WTC11 (cell line): ENCODE results near the gene LPIN3. TPM values are rescaled to one million over a fixed set of nuclear protein-coding genes. Genes with fewer than 3 reads are reported as not detected.

Experiments used
- ATAC-seq: fragments of 200-7000 bp; cut with Tn5 transposase; 2 replicates; pipeline ENCODE4 v1.10.0; 2021; ENCODE audit warnings: mild to moderate bottlenecking, moderate library complexity
- CTCF ChIA-PET: fragments of 300-600 bp; sonication (Branson Sonifier 250); formaldehyde crosslinking; loops from one replicate; lab custom pipeline; 2021; ENCODE audit warnings: antibody characterized with exemption; lab: Charles Lee
- POLR2A ChIA-PET: fragments of 350-600 bp; sonication (Branson Sonifier 250); formaldehyde crosslinking; loops from one replicate; lab custom pipeline; 2021; ENCODE audit warnings: antibody characterized with exemption; lab: Charles Lee
- DNase-seq: peaks from one replicate; pipeline ENCODE4 v3.0.0; 2021; ENCODE audit warnings: low spot score
- H3K27ac Mint-ChIP-seq: 2 replicates; pipeline ENCODE4 v1.8.0; 2021; ENCODE audit warnings: mixed read lengths
- H3K27me3 Mint-ChIP-seq: 2 replicates; pipeline ENCODE4 v1.8.0; 2021; ENCODE audit warnings: low read depth, mild to moderate bottlenecking, moderate library complexity, mixed read lengths
- H3K36me3 Mint-ChIP-seq: 2 replicates; pipeline ENCODE4 v1.8.0; 2021; ENCODE audit warnings: mixed read lengths
- H3K4me1 Mint-ChIP-seq: 2 replicates; pipeline ENCODE4 v1.8.0; 2022; ENCODE audit warnings: mixed read lengths
- H3K4me3 Mint-ChIP-seq: 2 replicates; pipeline ENCODE4 v1.8.0; 2021; ENCODE audit warnings: mild to moderate bottlenecking, moderate library complexity, mixed read lengths
- H3K9me3 Mint-ChIP-seq: 2 replicates; pipeline ENCODE4 v1.8.0; 2021; ENCODE audit warnings: mixed read lengths
- ELF4 ChIP-seq: sonication (generic); formaldehyde crosslinking; IDR thresholded peaks from 2 replicates; pipeline ENCODE4 v1.8.1; 2022; ENCODE audit warnings: low read depth, mild to moderate bottlenecking, moderate library complexity, missing genetic modification reagents
- GABPB1 ChIP-seq: sonication (generic); formaldehyde crosslinking; IDR thresholded peaks from 2 replicates; pipeline ENCODE4 v1.8.1; 2023; ENCODE audit warnings: mild to moderate bottlenecking, missing genetic modification reagents
- GTF2I ChIP-seq: fragments of 250-450 bp; sonication (Bioruptor Pico); conservative IDR thresholded peaks from 2 replicates; pipeline ENCODE4 v1.4.0; 2021; ENCODE audit warnings: mild to moderate bottlenecking
- NR2C2 ChIP-seq: sonication (generic); formaldehyde crosslinking; IDR thresholded peaks from 2 replicates; pipeline ENCODE4 v1.8.0; 2022; ENCODE audit warnings: mild to moderate bottlenecking, missing genetic modification reagents
- NR3C1 ChIP-seq: sonication (generic); formaldehyde crosslinking; conservative IDR thresholded peaks from 2 replicates; pipeline ENCODE4 v1.8.1; 2023; ENCODE audit warnings: low read depth, mild to moderate bottlenecking, missing genetic modification reagents
- SP1 ChIP-seq: sonication (generic); formaldehyde crosslinking; conservative IDR thresholded peaks from 2 replicates; pipeline ENCODE4 v1.8.1; 2022; ENCODE audit warnings: missing genetic modification reagents
- ZNF219 ChIP-seq: sonication (generic); formaldehyde crosslinking; IDR thresholded peaks from 2 replicates; pipeline ENCODE4 v1.8.0; 2023; ENCODE audit warnings: missing genetic modification reagents, mild to moderate bottlenecking, borderline replicate concordance
- ZNF671 ChIP-seq: fragments of 250-450 bp; sonication (Bioruptor Pico); IDR thresholded peaks from 2 replicates; pipeline ENCODE4 v1.8.0; 2021; ENCODE audit warnings: mild to moderate bottlenecking
- total RNA-seq: library from RNA; stranded (reverse); gene quantifications from 3 replicates; pipeline ENCODE4 v1.2.3, GENCODE V29; 2021
- TF ChIP-seq, protein P1 (sequence below): sonication (generic); formaldehyde crosslinking; IDR thresholded peaks from 2 replicates; pipeline ENCODE4 v1.8.1; 2023; ENCODE audit warnings: mild to moderate bottlenecking, moderate library complexity, missing genetic modification reagents
- TF ChIP-seq, protein P2 (sequence below): sonication (generic); formaldehyde crosslinking; IDR thresholded peaks from 2 replicates; pipeline ENCODE4 v1.8.0; 2022; ENCODE audit warnings: missing genetic modification reagents

Gene LPIN3
- total RNA-seq, 1 experiment from 2014 or later: 7.9 TPM

DNA sequence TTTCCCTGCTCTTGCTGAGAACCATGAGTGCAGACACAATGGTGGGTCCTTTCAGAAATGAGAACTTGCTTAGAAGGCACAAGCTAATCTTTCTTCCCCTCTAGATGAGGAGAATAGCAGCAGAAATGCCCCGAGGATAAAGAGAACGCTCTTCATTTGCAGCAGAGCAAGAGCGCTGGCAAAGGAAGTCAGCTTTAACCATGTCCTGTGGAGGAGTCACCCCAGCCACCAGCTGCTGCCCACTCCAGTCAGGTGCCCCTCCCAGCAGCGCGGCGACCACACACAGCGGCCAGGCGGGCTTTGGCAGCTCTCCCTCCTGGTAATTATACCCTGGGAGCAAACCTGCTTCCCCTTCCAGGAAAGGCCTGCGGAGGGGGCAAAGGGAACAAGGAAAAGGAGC, 68.4 kb downstream of the LPIN3 start:
- Mint-ChIP-seq H3K9me3 (no peaks in the 10 kb centered on the region), H3K36me3 (peaks cover 75% of the 10 kb centered on the region), H3K27me3 (no peaks in the 10 kb centered on the region), H3K4me1 (no peaks in the 10 kb centered on the region), H3K27ac (no peak overlapping the region), H3K4me3 (no peak overlapping the region)
- ATAC-seq: no peak
- TF ChIP-seq GTF2I (CRISPR knock-in tag) (no peak), NR2C2 (CRISPR knock-in tag) (no peak), ZNF671 (CRISPR knock-in tag) (no peak), ELF4 (CRISPR knock-in tag) (no peak), SP1 (CRISPR knock-in tag) (no peak), ZNF219 (CRISPR knock-in tag) (no peak), GABPB1 (CRISPR knock-in tag) (no peak), NR3C1 (CRISPR knock-in tag) (no peak)
- TF ChIP-seq, protein P1, sequence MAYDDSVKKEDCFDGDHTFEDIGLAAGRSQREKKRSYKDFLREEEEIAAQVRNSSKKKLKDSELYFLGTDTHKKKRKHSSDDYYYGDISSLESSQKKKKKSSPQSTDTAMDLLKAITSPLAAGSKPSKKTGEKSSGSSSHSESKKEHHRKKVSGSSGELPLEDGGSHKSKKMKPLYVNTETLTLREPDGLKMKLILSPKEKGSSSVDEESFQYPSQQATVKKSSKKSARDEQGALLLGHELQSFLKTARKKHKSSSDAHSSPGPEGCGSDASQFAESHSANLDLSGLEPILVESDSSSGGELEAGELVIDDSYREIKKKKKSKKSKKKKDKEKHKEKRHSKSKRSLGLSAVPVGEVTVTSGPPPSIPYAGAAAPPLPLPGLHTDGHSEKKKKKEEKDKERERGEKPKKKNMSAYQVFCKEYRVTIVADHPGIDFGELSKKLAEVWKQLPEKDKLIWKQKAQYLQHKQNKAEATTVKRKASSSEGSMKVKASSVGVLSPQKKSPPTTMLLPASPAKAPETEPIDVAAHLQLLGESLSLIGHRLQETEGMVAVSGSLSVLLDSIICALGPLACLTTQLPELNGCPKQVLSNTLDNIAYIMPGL (CRISPR knock-in tag): no peak
- TF ChIP-seq, protein P2, sequence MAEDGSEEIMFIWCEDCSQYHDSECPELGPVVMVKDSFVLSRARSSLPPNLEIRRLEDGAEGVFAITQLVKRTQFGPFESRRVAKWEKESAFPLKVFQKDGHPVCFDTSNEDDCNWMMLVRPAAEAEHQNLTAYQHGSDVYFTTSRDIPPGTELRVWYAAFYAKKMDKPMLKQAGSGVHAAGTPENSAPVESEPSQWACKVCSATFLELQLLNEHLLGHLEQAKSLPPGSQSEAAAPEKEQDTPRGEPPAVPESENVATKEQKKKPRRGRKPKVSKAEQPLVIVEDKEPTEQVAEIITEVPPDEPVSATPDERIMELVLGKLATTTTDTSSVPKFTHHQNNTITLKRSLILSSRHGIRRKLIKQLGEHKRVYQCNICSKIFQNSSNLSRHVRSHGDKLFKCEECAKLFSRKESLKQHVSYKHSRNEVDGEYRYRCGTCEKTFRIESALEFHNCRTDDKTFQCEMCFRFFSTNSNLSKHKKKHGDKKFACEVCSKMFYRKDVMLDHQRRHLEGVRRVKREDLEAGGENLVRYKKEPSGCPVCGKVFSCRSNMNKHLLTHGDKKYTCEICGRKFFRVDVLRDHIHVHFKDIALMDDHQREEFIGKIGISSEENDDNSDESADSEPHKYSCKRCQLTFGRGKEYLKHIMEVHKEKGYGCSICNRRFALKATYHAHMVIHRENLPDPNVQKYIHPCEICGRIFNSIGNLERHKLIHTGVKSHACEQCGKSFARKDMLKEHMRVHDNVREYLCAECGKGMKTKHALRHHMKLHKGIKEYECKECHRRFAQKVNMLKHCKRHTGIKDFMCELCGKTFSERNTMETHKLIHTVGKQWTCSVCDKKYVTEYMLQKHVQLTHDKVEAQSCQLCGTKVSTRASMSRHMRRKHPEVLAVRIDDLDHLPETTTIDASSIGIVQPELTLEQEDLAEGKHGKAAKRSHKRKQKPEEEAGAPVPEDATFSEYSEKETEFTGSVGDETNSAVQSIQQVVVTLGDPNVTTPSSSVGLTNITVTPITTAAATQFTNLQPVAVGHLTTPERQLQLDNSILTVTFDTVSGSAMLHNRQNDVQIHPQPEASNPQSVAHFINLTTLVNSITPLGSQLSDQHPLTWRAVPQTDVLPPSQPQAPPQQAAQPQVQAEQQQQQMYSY (CRISPR knock-in tag): no peak
- POLR2A ChIA-PET: no interaction called here
- no peak for DNase-seq
- CTCF ChIA-PET: interaction anchor here (1.4 kb wide), 1 partner anchor 22 kb away, joined by 3 read pairs; no protein-coding TSS in a partner anchor

Other genes starting within 250 kb of the LPIN3 start
- 177 to 201 TPM (median 194 TPM) in 3 replicates for gene PLCG1, start 203.3 kb upstream of the LPIN3 start, total RNA-seq
- gene ZHX3, start 23.1 kb upstream of the LPIN3 start, total RNA-seq: 7.5 to 9.6 TPM (median 8.6 TPM) in 3 replicates
- gene EMILIN3, start 26.0 kb downstream of the LPIN3 start, total RNA-seq: 5.5 to 6.0 TPM (median 5.8 TPM) in 3 replicates